ENCODE data around the gene CDC42SE1.

The CDC42SE1 gene

DNA sequence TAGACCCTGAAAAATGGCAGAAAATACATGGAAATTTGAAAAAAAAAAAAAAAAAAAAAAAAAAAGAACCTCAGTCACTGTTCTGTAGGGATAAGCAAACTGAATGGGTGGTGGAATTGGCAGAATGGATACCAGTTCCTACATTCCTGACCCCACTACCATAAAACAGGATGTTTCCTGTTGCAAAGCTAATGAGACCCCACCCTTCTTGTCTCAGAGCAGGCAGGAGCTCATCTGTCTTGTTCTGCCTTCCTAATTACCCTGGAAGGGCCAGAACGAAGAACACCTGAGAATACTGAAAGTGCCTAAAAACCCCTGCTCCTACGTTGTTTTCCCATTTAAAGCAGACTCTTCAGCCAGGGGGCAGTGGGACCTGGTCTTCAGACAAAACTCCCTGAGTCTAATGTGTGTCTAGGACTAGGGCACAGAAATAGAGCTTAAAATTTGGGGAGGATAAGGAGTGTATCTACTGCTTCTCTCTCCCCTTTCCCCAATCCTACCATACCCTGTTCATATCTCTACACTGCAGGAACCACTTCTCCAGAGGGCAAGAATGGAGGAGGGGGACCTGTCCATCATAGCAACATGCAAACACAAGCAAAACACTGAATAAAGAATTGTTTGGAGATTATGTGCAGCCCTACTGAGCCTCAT lies 7.9 kb downstream of the CDC42SE1 start:
- no peak for DNase-seq

GRCh38 chr1:151050051-151050688 lies 9.3 kb downstream of the CDC42SE1 start:
- no peak for DNase-seq

DNA sequence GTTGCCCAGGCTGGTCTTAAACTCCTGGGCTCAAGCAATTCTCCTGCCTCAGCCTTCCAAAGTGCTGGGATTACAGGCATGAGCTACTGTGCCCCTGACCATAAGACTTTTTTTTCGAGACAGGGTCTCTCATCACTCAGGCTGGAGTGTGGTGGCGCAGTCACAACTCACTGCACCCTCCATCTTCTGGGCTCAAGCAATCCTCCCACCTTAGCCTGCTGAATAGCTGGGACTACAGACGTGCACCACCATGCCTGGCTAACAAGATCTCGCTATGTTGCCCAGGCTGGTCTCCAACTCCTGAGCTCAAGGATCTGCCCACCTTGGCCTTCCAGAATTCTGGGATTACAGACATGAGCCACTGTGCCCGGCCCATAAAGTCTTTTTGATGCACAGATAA lies 10.0 kb downstream of the CDC42SE1 start:
- no peak for DNase-seq

- DNase-seq = no peak
Observed at GRCh38 chr1:151048645-151049032, 10.8 kb downstream of the CDC42SE1 start.

DNA sequence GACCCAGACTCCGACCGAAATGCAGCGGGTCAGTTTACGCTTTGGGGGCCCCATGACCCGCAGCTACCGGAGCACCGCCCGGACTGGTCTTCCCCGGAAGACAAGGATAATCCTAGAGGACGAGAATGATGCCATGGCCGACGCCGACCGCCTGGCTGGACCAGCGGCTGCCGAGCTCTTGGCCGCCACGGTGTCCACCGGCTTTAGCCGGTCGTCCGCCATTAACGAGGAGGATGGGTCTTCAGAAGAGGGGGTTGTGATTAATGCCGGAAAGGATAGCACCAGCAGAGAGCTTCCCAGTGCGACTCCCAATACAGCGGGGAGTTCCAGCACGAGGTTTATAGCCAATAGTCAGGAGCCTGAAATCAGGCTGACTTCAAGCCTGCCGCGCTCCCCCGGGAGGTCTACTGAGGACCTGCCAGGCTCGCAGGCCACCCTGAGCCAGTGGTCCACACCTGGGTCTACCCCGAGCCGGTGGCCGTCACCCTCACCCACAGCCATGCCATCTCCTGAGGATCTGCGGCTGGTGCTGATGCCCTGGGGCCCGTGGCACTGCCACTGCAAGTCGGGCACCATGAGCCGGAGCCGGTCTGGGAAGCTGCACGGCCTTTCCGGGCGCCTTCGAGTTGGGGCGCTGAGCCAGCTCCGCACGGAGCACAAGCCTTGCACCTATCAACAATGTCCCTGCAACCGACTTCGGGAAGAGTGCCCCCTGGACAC lies 11.3 kb downstream of the CDC42SE1 start:
- DNase-seq = peak; percentile 50

GRCh38 chr1:151047591-151047924 lies 11.9 kb downstream of the CDC42SE1 start, which contains the start of gene C1orf56:
C1orf56 (plus strand) TSS chr1:151047751; CDS start chr1:151047848, 97 bp downstream.
- DNase-seq = no peak

GRCh38 chr1:151043163-151043562 lies 16.3 kb downstream of the CDC42SE1 start:
- DNase-seq = no peak

GRCh38 chr1:151039521-151039920 lies 19.9 kb downstream of the CDC42SE1 start:
- DNase-seq = no peak

DNA sequence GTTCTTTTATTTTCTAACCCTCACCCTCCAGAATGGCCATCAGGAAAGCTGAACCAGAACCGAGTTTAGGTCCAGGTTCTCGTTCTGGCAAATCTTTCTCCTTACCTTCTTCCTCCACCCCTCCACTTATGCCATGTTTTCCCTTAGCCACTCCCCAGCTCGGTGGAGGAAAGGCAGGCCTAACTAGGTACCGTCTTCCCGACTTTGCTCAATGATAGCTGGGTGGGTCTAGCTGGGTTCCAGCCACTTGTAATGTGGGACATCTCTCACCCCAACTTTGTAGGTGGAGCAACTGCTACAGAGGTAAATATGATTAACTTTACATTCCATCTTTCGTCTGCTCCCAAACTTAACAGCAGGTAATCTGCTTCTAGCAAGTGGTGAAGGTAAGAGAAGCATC lies 22.4 kb downstream of the CDC42SE1 start:
- DNase-seq = no peak

- DNase-seq = no peak
Observed at GRCh38 chr1:151036356-151036755, 23.1 kb downstream of the CDC42SE1 start, which contains the start of gene BNIPL. BNIPL (plus strand) TSS chr1:151036586; CDS start chr1:151036726, 140 bp downstream.

DNA sequence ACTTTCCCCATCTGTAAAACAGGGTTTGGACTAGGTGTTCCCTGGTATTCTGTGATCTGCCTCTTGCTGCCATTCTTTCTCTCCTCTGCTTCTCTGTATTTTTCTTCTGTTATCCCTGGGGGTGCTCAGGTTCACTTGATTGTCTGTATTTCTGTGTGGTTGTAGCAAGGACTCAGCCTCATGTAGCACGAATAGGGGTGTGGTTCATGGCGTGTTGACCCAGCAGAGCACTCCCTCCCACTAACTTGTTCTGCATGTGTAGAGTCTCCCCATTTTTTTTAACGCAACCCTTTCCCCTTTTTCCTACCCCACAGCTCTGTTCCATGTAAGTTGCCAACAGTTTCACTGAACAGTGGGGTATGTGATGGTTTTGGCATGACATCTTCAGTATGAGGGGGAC lies 24.3 kb downstream of the CDC42SE1 start:
- DNase-seq = no peak

DNA sequence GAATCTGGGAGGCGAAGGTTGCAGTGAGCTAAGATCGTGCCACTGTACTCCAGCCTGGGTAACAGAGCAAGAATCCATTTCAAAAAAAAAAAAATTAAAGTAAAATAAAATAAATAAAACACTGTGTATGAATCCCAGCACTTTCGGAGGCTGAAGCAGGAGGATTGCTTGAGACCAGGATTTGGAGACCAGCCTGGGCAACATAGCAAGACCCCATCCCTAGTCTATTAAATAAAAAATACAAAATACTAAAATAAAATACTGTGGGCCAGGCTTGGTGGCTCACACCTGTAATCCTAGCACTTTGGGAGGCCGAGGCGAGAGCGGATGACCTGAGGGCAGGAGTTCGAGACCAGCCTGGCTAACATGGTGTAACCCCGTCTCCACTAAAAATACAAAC lies 27.3 kb downstream of the CDC42SE1 start:
- no peak for DNase-seq

DNA sequence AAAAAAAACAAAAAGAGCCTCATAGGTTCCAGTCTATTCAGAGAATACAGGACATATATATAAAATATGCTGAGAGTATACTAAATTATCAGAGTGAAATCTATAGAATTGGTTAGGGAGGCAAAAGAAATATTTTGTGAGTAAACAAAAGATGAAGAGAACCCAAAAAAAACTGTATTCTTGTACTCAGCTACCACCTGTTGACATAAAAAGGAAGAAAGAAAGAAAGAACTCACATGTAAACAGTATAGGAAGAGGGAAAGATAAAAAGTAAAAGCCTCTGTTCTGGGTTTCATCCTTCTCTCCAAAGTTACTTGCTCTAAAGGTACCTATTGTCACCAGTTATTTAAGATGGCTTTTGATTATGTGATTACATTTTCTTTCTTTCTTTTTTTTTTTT lies 33.0 kb downstream of the CDC42SE1 start:
- no peak for DNase-seq

- DNase-seq = no peak
Observed at GRCh38 chr1:151024540-151025146, 34.8 kb downstream of the CDC42SE1 start.

- no peak for DNase-seq
Observed at GRCh38 chr1:151013518-151013917, 45.9 kb downstream of the CDC42SE1 start.

- DNase-seq = no peak
Observed at GRCh38 chr1:151012684-151013471, 46.5 kb downstream of the CDC42SE1 start.

DNA sequence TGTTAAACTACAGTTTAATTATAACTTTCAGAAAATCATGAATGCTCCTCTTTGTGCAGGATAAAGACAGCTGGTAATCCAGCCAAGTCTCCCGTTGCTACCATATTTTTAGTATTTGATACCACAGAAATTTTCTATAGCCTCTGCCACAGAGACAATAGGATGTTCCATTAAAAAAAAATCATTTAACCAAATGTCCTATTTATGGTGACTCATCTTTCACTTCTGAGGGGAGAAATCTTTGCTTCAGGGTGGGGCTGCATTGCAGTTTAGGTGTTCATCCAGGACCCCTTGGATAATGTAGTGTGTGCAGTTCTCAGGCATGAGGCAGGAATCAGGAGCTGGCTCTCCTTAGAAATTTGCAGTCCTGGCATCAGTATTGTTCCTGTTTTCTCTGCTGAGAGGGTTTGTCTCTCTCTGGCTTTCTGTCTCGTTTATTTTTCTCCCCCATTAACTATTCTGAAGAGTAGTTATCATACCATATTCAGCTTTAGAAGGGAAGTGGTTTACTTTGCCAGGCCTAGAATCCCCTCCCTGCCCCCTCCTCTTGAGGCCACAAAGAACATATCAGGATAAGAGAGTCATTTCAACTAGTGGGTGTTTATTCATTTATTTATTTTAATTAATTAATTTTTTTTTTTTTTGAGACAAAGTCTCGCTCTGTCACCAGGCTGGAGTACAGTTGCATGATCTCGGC lies 48.1 kb downstream of the CDC42SE1 start:
- DNase-seq = no peak

- DNase-seq = no peak
Observed at GRCh38 chr1:151010346-151010726, 49.1 kb downstream of the CDC42SE1 start.

DNA sequence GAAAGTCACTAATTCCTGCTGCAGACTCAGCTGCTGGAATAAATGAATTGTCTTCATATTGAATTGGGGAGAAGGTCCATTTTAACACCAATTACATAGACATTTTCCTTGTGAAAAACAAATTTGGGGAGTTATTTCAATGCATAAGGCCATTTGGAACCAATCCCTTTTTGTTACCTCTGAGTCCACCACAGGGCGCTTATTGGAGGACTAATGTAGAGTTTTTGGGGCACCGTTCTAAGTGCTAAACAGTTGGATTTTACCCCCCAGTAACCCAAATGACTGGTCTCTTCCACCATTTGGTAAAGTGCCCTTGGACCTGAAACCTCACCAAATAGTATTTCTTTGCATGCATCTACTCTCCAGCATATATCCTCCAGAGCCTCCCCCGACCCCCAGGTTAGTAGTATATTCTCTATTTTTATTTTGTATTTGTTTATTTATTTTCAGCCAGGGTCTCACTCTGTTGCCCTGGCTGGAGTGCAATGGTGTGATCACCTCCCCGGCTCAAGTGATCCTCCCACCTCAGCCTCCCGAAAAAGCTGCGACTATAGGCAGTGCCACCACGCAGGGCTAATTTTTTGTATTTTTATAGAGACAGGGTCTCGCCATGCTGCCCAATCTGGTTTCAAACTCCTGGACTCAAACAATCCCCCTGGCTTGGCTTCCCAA lies 49.6 kb downstream of the CDC42SE1 start:
- DNase-seq = no peak

- DNase-seq = no peak
Observed at GRCh38 chr1:151009206-151009587, 50.2 kb downstream of the CDC42SE1 start.

Measured in GOT3 (cell line).